Kidney capillary endothelial cell (primary cell): Measurements from ENCODE around the gene ERCC1.

Experiments used
- DNase-seq: peaks from one replicate; pipeline ENCODE4 v3.0.0-alpha.2; 2018; ENCODE audit warnings: low spot score

ERCC1 gene

DNA sequence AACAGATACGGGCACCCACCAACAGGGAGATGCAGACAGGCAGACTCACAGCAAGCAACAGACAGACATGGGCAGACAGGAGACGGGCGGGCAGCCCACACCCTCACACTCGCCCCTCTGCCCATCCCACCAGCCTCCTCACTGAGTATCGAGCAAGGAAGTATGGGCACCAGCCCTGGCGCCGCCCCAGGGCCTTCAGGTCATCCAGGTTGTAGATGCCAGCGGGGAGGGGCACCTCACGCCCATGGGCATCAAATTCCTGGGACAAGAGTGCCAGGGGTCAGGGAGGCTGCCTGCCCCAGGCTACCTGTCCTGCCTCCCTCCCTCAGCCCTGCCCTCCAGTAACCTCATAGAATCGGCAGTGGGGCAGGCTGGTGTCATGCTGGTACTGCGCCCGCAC lies 59.0 kb downstream of the ERCC1 start:
- no peak for DNase-seq

DNA sequence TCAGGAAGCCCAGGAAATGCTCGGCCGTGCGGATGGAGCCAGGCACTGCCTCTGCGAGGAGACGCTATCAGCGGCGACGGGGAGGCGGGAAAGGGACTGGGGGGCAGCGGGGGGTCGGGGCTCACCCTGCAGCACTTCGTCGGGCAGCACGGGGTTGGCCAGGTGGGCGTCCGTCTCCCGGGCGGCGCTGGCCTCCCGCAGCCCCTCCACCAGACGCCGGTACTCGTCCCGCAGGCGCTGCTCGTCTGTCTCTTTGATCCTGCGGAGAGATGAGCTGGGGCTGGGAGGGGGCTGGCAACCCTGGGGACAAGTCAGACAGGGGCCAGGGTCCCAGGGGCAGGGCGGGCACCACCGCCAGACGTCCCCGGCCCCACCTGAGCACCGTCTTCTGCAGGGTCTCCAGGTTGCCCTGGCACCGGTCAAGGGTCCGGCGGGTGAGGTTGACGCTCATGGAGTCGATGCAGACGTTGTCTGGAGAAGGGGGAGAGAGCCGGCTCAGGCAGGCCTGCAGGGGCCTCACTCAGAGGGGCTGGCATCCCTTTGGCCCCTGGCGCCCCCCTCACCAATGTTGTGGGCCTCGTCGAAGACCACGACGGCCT lies 59.8 kb downstream of the ERCC1 start:
- no peak for DNase-seq

DNA sequence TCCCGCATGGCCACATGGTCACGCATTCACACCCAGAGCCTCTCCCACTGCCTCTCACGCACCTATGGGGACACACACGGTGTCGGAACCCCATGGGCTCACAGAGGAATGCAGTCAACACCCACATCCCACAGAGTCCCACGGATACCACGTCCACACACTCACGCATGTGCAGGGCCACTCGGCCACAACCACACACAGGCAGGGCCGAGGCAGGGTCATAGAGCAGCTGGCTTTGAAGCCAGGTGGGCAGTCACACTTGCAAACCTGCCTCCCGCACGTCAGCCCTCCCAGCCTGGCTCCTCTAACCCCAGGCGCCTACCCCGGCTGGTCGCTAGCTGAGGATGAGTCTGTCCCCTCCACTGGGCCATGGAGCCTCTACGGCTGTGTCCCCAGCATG lies 61.4 kb downstream of the ERCC1 start:
- DNase-seq: no peak

DNA sequence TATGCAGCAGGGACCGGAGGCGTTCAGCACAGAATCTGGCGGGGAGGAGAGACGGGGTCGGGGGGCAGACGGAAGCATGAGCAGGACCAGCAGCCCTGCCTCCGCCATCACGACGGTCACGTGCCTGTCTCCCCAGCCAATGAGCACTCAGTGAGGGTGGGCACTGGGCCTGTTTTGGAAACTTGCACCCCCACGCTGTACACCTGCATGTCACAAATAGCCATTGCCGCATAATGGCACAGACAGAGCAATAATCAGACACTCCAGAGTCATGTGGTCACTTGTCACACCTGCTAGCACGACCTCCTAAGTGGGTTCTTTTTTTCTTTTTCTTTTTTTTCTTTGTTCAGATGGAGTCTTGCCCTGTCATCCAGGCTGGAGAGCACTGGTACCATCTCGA lies 62.1 kb downstream of the ERCC1 start:
- DNase-seq: no peak

DNA sequence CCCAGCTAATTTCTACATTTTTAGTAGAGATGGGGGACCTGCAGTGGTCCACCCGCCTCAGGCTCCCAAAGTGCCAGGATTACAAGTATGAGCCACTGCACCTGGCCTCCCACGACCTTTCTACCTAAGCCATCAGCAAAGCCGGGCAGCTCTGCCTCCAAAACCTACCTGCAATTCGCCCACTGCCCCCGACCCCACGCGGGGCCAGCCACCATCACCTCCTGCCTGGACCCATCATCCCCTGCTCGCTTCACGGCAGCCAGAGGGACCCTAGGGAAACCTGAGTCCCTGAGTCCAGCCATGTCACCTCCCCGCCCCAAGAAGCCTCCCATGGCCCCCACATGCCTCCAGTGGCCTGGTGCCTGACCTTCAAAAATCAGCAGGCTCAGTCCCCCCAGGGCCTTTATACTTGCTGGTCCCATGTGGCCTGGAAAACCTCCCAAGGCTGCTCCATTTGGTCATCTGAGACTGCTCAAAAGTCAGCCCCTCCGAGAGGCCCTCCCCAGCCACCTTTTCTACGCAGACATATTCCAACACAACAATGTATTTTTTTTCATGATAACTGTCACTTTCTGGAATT lies 65.4 kb downstream of the ERCC1 start:
- DNase-seq: no peak

DNA sequence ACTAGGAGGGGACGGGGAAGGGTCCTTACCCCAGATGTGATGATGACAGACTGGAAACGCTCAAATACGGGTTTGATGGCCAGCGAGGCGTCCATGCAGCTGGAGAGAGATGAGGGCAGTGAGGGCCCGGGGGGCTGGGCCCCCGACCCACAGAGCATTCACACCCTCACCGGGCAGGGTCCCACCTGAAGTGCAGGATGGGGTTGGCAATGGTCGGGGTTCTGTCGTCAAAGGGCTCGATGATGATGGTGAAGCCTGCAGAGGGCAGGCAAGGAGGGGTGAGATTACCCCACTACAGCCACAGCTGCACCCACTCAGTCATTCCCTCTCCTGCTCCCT lies 66.3 kb downstream of the ERCC1 start:
- no peak for DNase-seq
